ENCODE measurements around the gene VDR.

VDR gene

DNA sequence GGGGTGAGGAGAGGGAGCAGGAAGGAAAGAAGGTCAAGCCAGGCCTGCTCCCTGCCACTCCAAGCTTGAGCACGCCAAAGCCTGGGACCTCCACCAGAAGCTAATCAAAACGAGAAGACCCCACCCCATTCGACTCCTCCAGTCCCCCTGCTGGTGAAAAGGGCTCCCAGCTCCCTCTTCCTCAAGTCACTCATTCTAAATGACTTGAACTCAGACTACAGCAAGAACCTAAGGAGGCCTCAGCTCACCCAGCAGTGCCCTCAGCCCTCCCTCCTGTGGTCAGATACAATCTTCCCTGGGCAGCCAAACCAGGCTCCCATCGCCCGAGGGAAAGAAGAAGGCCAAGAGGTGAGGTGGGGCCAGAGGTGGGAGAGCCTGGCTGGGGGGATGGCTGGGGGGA is 102.5 kb downstream of the VDR start:
- no peak overlapping the region for H3K27ac ChIP-seq
- no peak for DNase-seq (ENCODE audit: low read depth, low spot score)

DNA sequence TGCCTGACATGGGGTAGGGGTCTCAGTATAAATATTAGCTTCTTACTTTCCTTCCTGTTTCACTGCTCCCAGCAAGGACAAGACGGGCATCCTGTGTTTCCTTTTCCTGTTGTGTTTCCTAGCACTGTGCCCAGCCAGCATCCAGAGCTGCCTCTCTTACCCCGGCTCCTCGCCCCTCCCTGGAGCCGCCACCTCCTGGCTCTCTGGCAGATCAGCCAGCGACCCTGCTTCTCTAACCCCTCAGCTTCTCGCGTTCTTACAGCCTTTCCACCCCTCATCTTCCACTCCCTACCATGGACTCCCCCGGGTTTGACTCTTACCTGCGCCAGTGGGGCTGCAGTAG is 102.9 kb downstream of the VDR start:
- no peak overlapping the region for H3K27ac ChIP-seq
- DNase-seq (ENCODE audit: low read depth, low spot score), result no peak

DNA sequence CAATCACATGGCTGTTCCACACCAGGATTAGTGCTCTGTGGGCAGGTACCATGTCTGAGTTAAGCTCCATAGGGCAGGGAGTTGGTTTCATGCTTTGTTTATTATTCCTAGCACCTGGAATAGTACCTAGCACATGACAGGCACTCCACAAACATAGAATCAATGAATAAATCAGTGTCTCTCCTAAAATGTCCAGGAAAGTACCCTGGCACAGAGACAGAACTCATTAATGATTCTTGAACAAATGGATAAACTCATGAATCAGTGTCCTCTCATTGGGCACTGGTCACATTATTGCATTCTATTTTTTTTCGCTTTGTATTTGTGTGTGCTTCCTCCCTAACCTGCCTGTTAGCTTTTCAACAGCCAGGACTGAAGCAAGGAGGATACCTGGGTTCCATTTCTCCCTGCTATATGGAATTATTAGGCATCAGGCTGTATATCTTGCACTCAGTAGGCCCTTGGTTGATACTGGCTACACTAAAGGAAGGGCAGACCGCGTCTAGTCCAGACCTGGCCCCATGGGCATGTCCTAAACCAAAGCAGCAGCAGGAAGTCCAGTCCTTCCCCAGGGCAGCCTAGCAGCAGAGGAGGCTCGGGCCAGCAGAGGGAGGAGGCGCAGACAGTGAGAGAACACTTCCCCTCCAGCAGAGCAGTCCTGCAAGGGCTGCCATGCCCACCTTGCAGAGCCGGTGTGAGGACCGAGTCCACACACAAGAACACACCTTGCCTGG is 103.5 kb downstream of the VDR start:
- H3K27ac ChIP-seq, result no peak overlapping the region
- no peak for DNase-seq (ENCODE audit: low read depth, low spot score)

DNA sequence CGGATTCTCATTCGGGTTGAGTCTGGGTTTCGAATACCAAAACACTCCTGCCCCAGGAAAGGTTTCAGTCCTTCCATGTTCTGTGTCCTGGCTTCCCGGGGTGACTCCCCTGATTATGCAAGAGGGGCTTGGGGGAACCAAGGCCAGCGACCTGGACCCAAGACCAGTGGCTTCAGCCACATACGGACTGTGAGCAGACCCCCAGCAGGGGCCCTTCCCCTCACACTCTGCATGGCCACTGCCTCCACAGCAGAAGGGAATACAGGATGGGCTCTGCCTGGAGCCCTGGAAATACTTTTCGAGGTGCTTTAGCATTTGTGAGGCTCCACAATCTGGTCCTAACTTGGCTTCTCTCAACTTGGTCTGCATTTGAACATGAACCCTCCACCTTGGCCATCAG is 104.2 kb downstream of the VDR start:
- H3K27ac ChIP-seq, result no peak overlapping the region
- no peak for DNase-seq (ENCODE audit: low read depth, low spot score)

DNA sequence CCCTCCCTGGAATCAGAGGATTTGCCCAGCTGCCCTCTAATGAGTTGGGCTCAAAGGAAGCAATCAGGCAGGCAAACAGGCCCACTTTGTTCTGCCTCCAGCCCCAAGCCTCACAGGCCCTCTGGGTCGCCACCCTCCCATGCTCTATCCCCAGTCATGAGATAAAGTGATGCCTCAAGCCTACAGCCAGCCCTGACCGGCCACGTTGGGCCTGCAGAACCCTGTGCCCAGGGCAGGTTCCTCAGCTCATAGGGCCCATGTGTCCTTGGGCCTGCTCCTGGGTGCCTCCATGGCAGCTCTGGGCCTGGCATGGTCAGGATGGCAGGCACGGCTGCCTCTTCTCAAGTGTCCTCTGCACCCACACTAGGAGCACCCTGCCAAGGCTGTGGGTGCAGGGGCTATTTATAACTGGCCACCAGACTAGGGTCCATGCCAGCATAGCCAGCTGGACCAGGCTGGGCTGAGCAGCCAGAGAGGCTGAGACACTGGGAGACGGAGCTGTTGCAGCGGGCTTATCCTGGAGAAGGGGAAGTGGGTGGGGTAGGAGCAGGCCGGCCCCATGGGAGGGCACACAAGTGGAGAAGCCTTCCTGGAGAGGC is 105.3 kb downstream of the VDR start:
- no peak for DNase-seq (ENCODE audit: low read depth, low spot score)

DNA sequence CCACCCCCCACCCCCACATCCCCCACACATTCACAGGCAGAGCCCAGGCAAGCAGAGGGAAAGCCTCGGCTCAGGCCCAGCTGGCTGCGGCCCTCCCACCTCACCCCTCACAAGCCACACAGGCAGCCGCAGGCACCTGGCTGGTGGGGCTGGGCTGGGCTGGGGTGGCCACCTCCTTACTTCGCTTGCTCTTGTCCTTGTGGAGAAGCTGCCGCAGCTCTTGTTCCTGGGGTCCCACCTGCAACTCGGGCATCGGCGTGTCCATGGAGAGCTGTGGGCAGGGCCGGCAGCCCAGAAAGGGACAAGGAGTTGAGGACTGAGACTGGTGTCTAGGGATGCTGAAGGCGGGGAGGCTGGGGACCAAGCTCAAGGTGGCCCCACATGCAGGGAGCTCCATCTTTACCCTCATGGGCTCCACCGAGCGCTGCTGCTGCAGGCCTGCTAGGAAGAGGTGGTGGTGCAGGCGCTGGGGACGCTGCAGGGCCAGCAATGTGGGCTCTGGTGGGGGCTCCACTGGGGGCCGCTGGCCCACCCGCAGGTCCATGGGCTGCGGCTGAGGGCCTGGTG is 106.3 kb downstream of the VDR start:
- no peak overlapping the region for H3K27ac ChIP-seq
- DNase-seq (ENCODE audit: low read depth, low spot score), result no peak

More for the DNA sequence above, 105.3 kb downstream of the VDR start:
- H3K27ac ChIP-seq, result no peak overlapping the region

DNA sequence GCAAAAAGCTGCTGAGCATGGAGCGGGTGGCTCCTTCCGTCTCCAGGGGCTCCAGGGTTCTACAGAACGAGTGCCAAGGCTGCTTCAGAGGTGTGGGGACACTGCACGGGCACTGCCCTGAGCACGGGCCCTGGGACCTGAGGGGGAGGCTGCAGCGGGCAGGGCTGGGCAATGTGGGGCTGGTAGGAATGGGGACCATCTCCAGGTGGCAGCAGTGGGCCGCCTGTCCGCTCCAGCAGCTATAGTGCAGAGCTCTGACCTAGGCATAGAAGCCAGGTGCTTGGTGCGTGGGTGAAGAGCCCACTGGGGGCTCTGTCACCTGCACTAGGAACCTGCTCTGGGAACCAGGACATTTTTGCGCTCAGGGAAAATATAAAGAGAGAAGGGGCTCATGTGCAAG is 107.4 kb downstream of the VDR start:
- H3K27ac ChIP-seq, result no peak overlapping the region
- DNase-seq (ENCODE audit: low read depth, low spot score), result no peak

DNA sequence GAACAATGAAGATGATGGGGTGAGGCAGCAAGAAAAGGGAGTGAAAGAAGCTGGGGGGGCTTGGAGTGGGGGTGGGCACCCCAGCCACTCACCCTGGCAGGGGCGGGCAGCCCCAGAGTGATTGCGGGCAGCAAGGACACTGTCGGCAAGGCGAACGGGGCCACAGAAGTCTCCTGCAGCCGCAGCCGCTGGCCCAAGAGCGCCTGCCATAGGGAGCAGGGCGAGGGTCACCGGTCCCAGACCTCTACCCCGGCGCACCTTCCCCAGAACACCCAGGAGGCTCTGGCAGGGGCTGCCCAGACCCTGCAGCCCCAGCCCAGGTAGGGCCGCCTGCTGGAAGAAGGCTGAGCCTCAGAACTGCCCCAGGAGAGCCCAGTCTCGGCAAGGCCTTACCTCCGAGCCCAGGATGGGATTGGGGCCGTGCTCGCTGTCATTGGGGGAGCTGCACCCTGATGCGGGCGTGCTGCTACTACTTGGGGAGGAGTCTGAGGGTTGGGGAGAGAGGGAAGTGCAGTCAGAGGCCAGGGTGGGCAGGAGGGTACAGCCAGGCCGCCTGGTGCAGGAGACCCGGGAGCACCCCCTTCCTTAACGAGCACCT is 108.9 kb downstream of the VDR start:
- DNase-seq (ENCODE audit: low read depth, low spot score), result no peak
- H3K27ac ChIP-seq, result no peak overlapping the region

DNA sequence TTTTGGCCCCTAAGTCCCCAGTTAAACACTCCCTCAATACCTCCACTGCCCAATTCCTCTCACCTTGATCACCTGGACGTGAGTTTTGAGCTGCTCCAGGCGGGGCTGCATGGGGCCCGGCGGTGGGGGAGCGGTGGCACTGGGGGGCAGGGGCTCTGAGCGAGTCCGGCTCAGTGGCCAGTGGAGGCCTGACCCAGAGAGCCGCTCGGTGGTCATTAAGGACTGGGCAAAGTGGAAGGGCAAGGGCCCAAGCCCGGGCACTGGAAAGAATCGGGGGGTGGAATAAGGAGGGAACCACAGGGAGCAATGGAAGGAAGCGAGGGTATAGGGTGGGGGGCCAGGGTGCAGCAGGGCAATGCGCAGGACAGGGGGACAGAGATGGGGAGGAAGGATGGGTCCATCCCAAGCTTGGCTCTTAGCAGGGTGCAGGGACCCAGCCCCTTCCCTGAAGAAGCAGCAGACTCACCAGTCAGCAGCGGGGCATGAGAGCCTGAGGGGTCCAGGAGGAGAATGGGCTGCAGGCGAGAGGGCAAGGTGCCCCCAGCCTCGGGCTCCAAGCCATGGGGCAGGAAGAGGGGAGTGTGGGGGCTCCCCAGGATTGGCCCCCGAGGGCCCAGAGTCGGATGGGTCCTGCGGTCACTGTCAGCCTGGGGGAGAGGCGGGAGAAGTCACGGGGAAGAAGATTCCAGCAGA is 109.5 kb downstream of the VDR start:
- H3K27ac ChIP-seq, result no peak overlapping the region
- no peak for DNase-seq (ENCODE audit: low read depth, low spot score)

DNA sequence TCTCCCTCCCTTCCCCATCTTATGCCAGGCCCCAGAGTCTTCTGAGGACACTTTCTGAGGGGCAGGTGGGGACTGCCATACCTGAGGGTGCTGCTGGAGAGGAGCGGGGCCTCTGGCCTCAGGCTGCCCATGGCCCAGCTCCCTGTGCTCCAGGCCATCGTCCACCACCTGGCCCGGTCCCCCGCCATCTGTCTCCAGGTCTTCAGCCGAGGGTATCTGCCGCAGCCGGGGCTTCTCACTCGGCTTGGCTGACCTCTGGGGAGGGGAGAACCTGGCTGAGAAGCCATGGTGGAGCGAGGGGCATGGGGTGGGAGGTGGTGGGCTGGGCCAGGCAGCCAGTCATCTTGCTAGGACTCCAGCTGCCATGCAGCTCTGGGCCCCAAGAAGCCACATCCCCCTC is 110.1 kb downstream of the VDR start:
- no peak overlapping the region for H3K27ac ChIP-seq

DNA sequence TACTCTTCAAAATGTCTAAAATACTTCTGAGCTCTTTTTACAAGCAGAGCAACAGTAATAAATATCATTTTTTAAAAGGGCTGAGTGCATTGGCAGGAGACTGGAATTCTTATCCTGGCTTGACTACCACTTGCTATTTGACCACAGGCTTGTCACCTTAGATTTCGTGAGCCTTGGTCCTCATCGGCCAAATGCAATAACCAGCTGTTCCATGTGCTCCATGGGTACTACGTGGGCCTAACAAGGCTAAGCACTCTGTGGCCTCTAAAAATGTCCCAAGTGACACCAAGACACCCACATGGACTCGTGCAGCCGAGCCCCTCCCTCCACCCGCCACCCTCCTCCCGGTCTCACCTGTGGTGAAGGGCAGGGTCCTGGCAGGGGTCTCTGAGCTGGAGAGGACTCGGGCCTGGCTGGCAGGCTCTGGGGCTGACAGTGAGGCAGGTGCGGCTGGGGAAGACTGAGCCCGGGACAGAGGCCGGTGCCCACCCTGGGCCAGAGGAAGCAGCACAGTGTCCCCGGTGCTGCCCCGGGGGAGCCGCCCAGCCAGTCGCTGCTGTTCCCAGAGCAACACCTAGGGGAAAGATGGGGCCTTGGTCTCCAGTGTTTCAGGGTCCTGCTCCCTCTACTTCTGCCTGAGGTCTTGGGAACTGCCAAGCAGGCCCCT is 111.6 kb downstream of the VDR start:
- DNase-seq (ENCODE audit: low read depth, low spot score), result no peak
- no peak overlapping the region for H3K27ac ChIP-seq

More for the DNA sequence above, 110.1 kb downstream of the VDR start:
- no peak for DNase-seq (ENCODE audit: low read depth, low spot score)

DNA sequence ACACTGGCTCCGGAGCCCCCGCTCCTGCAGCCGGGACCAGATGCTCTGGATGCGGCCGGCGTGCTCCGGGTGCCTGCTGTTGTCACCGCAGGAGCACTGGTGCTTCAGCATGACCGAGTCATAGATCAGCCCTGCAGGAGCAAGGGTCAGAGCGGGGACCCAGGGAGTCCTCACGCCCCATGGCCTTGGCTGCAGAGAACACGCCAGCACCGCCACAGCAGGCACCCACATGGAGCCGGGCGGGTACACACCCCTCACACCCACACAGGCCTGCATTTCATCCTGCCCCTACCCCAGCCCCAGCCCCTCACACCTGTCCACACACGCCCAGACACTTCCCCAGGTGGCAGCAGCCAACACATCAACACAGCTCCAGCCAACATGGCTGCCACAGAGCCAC is 112.9 kb downstream of the VDR start:
- DNase-seq (ENCODE audit: low read depth, low spot score), result no peak
- no peak overlapping the region for H3K27ac ChIP-seq
